Liver (tissue), 9 donors: ENCODE measurements around the gene CACNA1C. TPM values are rescaled to one million over a fixed set of nuclear protein-coding genes. Genes with fewer than 3 reads are reported as not detected.

ENCODE experiments used
- DNase-seq: peaks from one replicate; pipeline ENCODE4 v3.0.0-alpha.2; 2017; ENCODE audit warnings: low spot score
- H3K27ac ChIP-seq, 2 donors: one replicate each; pipeline ENCODE4 v1.7.0; 2013; ENCODE audit warnings: inconsistent platforms in 2 of 2, low read length in 2 of 2, control low read depth in 1 of 2, low read depth in 1 of 2, mild to moderate bottlenecking in 1 of 2
- H3K27me3 ChIP-seq, 4 donors: one replicate each; pipeline versions ENCODE4 v1.6.1 to v1.7.0; 2013; ENCODE audit warnings: low read length in 3 of 4, inconsistent platforms in 1 of 4, mild to moderate bottlenecking in 1 of 4, moderate library complexity in 1 of 4; ENCODE audit not compliant: control insufficient read depth in 4 of 4, insufficient read depth in 4 of 4
- H3K36me3 ChIP-seq, 4 donors: one replicate each; pipeline versions ENCODE4 v1.6.1 to v1.7.0; 2013; ENCODE audit warnings: low read length in 3 of 4, mild to moderate bottlenecking in 3 of 4, low read depth in 1 of 4, moderate library complexity in 1 of 4; ENCODE audit not compliant: control insufficient read depth in 4 of 4, insufficient read depth in 3 of 4
- H3K4me1 ChIP-seq, 4 donors: one replicate each; pipeline versions ENCODE4 v1.6.1 to v1.7.0; 2013; ENCODE audit warnings: low read length in 3 of 4, mild to moderate bottlenecking in 3 of 4, moderate library complexity in 1 of 4; ENCODE audit not compliant: control insufficient read depth in 4 of 4, insufficient read depth in 4 of 4
- H3K4me3 ChIP-seq, 3 donors: one replicate each; pipeline versions ENCODE4 v1.6.1 to v1.7.0; 2013; ENCODE audit warnings: low read length in 3 of 3, control low read depth in 1 of 3, low read depth in 1 of 3, mild to moderate bottlenecking in 1 of 3
- H3K9ac ChIP-seq, 2 donors: one replicate each; pipeline ENCODE4 v1.7.0; 2013; ENCODE audit warnings: low read length in 2 of 2, mild to moderate bottlenecking in 2 of 2, moderate library complexity in 2 of 2, control low read depth in 1 of 2, low read depth in 1 of 2
- H3K9me3 ChIP-seq, 4 donors: one replicate each; pipeline versions ENCODE4 v1.6.1 to v1.7.0; 2013; ENCODE audit warnings: low read length in 3 of 4; ENCODE audit not compliant: control insufficient read depth in 4 of 4
- ATF3 ChIP-seq: IDR thresholded peaks from 2 replicates; pipeline ENCODE4 v1.6.1; 2016; ENCODE audit warnings: antibody characterized with exemption
- EGR1 ChIP-seq, 2 donors: IDR thresholded peaks; 2 replicates each; pipeline ENCODE4 v1.6.1; 2016 to 2018; ENCODE audit warnings: antibody characterized with exemption in 2 of 2, low read depth in 2 of 2
- FOXA2 ChIP-seq: IDR thresholded peaks from 2 replicates; pipeline ENCODE4 v1.6.1; 2016; ENCODE audit warnings: antibody characterized with exemption
- GABPA ChIP-seq, 2 donors: IDR thresholded peaks in 1 of 2; conservative IDR thresholded peaks in 1 of 2; 2 replicates each; pipeline ENCODE4 v1.6.1; 2016; ENCODE audit warnings: antibody characterized with exemption in 2 of 2, mild to moderate bottlenecking in 1 of 2, moderate library complexity in 1 of 2
- HNF4G ChIP-seq: IDR thresholded peaks from 2 replicates; pipeline ENCODE4 v1.6.1; 2016; ENCODE audit warnings: antibody characterized with exemption
- MAX ChIP-seq: IDR thresholded peaks from 2 replicates; pipeline ENCODE4 v1.6.1; 2016; ENCODE audit warnings: antibody characterized with exemption
- RAD21 ChIP-seq, 2 donors: IDR thresholded peaks; 2 replicates each; pipeline ENCODE4 v1.6.1; 2016; ENCODE audit warnings: antibody characterized with exemption in 2 of 2, mild to moderate bottlenecking in 2 of 2
- REST ChIP-seq: IDR thresholded peaks from 2 replicates; pipeline ENCODE4 v1.6.1; 2016; ENCODE audit warnings: antibody characterized with exemption, mild to moderate bottlenecking
- SP1 ChIP-seq: IDR thresholded peaks from 2 replicates; pipeline ENCODE4 v1.6.1; 2018; ENCODE audit warnings: antibody characterized with exemption, mild to moderate bottlenecking
- TAF1 ChIP-seq: conservative IDR thresholded peaks from 2 replicates; pipeline ENCODE4 v1.6.1; 2016; ENCODE audit warnings: antibody characterized with exemption, mild to moderate bottlenecking
- YY1 ChIP-seq: IDR thresholded peaks from 2 replicates; pipeline ENCODE4 v1.6.1; 2016; ENCODE audit warnings: antibody characterized with exemption, mild to moderate bottlenecking
- ZBTB33 ChIP-seq: IDR thresholded peaks from 2 replicates; pipeline ENCODE4 v1.6.1; 2016; ENCODE audit warnings: antibody characterized with exemption
- WGBS: extraction: QIAGEN DNeasy Blood & Tissue Kit; methylation state at CpG from one replicate; pipeline ENCODE4 v1.1.7; 2013; 5-methylcytosine and 5-hydroxymethylcytosine counted together
- polyA plus RNA-seq, 2 donors: library from polyadenylated mRNA; stranded (reverse) in 1 of 2; unstranded in 1 of 2; fragments of 200-250 nt in 1 of 2; fragments of >200 nt in 1 of 2; fragmentation: Nextera tagmentation in 1 of 2; extraction: Ambion mirVana in 1 of 2; gene quantifications; one replicate each; pipeline versions ENCODE4 v1.2.1 to v1.2.3, GENCODE V29; 2013 to 2015
- total RNA-seq, 2 donors: library from RNA; depleted of rRNA; stranded (reverse); fragments of >200 nt; gene quantifications; one replicate each; pipeline ENCODE4 v1.2.3, GENCODE V29; 2014
- donor health status: healthy.
- donor health status: healthy.
- donor health status: healthy.
- donor health status: healthy.
- donor health status: healthy.

The CACNA1C gene
- total and polyA plus RNA-seq, 4 donors = 0.23 to 1.9 (median 0.41) TPM

GRCh38 chr12:2697057-2697800, 644.4 kb downstream of the CACNA1C start:
- TF ChIP-seq YY1 = no peak
- TF ChIP-seq REST = no peak
- no peak for TF ChIP-seq HNF4G
- TF ChIP-seq EGR1 (IDR thresholded peaks at IDR 0.05; ENCODE audit: low read depth in 2 of 2) = no peak
- no peak for TF ChIP-seq RAD21 (IDR thresholded peaks at IDR 0.05)
- no peak for TF ChIP-seq MAX
- TF ChIP-seq FOXA2 = no peak
- TF ChIP-seq SP1 = no peak
- no peak for TF ChIP-seq ZBTB33
- no peak for TF ChIP-seq ATF3
- Histone ChIP-seq H3K27me3 (peaks cover 0 to 14% (median 0%) of the 10 kb centered on the region in 4 donors), H3K27ac (no peak overlapping the region), H3K9ac (no peak overlapping the region), H3K36me3 (no peaks in the 10 kb centered on the region), H3K9me3 (no peaks in the 10 kb centered on the region), H3K4me3 (no peak overlapping the region), H3K4me1 (no peaks in the 10 kb centered on the region)
- 71% methylated on average over 10 of the region's 10 CpGs for WGBS
- peak; percentile 59 for DNase-seq

- TF ChIP-seq HNF4G (no peak), GABPA (IDR thresholded peaks at IDR 0.05 in 1 of 2, conservative IDR thresholded peaks at IDR 0.05 in 1 of 2) (no peak), TAF1 (no peak)
- Histone ChIP-seq H3K27ac (no peak overlapping the region), H3K36me3 (no peaks in the 10 kb centered on the region), H3K9ac (no peak overlapping the region), H3K27me3 (peaks cover 0 to 6% (median 0%) of the 10 kb centered on the region in 4 donors), H3K4me3 (no peak overlapping the region), H3K9me3 (no peaks in the 10 kb centered on the region), H3K4me1 (no peaks in the 10 kb centered on the region)
- DNase-seq = no peak
- 90% methylated on average over 1 of the region's 1 CpG for WGBS
These were observed 645.8 kb downstream of the CACNA1C start for GRCh38 chr12:2698566-2698965.
